Muscle layer of duodenum (tissue), 2 donors: ENCODE data around the gene CRYGN.

Experiments
- H3K27ac ChIP-seq: one replicate; pipeline ENCODE4 v1.7.0; 2013; ENCODE audit warnings: mild to moderate bottlenecking, low read length
- H3K27me3 ChIP-seq: one replicate; pipeline ENCODE4 v1.7.0; 2013; ENCODE audit warnings: low read depth, mild to moderate bottlenecking, control low read depth, low read length
- H3K36me3 ChIP-seq, 2 donors: one replicate each; pipeline ENCODE4 v1.7.0; 2013; ENCODE audit warnings: low read length in 2 of 2, control low read depth in 1 of 2, mild to moderate bottlenecking in 1 of 2; ENCODE audit not compliant: insufficient read depth in 2 of 2, control insufficient read depth in 1 of 2
- H3K4me1 ChIP-seq, 2 donors: one replicate each; pipeline ENCODE4 v1.7.0; 2013; ENCODE audit warnings: low read length in 2 of 2, mild to moderate bottlenecking in 2 of 2, control low read depth in 1 of 2, moderate library complexity in 1 of 2; ENCODE audit not compliant: insufficient read depth in 2 of 2, control insufficient read depth in 1 of 2
- H3K4me3 ChIP-seq, 2 donors: one replicate each; pipeline ENCODE4 v1.7.0; 2013; ENCODE audit warnings: low read length in 2 of 2, low read depth in 1 of 2, mild to moderate bottlenecking in 1 of 2
- H3K9me3 ChIP-seq, 2 donors: one replicate each; pipeline ENCODE4 v1.7.0; 2013; ENCODE audit warnings: low read length in 2 of 2, control low read depth in 1 of 2, mild to moderate bottlenecking in 1 of 2; ENCODE audit not compliant: control insufficient read depth in 1 of 2
- donor health status: healthy.

CRYGN gene

DNA sequence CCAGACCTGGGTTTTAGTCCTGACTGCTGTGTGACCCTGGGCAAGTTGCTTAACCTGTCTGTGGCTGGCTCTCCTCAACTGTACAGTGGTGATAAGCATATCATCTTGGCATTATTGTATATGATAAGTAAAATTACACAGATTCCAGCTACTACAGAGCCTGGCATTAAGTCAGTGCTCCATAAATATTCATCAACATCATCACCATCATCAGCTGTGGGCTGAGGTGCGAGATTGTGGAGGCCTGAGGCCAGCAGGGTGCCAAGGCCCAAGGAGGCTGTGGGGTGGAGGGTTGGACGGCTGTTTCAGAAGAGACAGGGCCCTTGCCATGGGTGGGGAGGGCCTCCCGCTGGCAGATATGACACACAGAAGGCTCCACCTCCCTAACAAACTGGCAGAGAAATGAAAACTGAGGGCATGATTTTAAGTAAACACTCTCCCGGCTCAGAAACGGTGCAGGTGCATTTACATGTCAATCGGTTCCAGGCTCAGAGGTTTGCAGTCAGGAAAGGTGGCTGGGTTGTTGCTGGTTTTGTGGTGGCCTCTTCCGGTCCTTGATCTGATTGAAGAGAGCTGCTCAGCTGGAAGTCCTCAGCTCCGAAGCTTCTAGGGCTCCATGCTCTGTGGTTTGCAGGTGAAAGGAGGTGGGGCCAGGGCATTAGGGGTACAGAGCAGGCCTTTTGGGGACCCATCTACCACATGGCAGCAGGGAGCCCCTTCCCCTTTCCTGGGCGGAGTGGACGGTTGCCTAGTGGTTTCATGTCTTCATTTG lies 10.2 kb downstream of the CRYGN start:
- no peaks in the 10 kb centered on the region for H3K36me3 ChIP-seq
- peaks cover 0 to 7% of the 10 kb centered on the region in 2 donors for H3K4me1 ChIP-seq
- no peaks in the 10 kb centered on the region for H3K27me3 ChIP-seq
- H3K27ac ChIP-seq, result no peak overlapping the region
- no peak overlapping the region for H3K4me3 ChIP-seq
- no peaks in the 10 kb centered on the region for H3K9me3 ChIP-seq

- H3K36me3 ChIP-seq, result no peaks in the 10 kb centered on the region
- H3K4me1 ChIP-seq, result peaks cover 0 to 7% of the 10 kb centered on the region in 2 donors
- H3K27ac ChIP-seq, result no peak overlapping the region
- H3K9me3 ChIP-seq, result no peaks in the 10 kb centered on the region
- H3K4me3 ChIP-seq, result no peak overlapping the region
- no peaks in the 10 kb centered on the region for H3K27me3 ChIP-seq
These were observed 10.7 kb downstream of the CRYGN start for GRCh38 chr7:151429237-151429559.

GRCh38 chr7:151428378-151429236 lies 11.3 kb downstream of the CRYGN start:
- H3K4me1 ChIP-seq, result peaks cover 0 to 7% of the 10 kb centered on the region in 2 donors
- no peaks in the 10 kb centered on the region for H3K36me3 ChIP-seq
- no peaks in the 10 kb centered on the region for H3K27me3 ChIP-seq
- no peaks in the 10 kb centered on the region for H3K9me3 ChIP-seq
- no peak overlapping the region for H3K4me3 ChIP-seq
- H3K27ac ChIP-seq, result no peak overlapping the region

GRCh38 chr7:151427705-151428377 lies 12.1 kb downstream of the CRYGN start:
- Histone ChIP-seq H3K27me3 (no peaks in the 10 kb centered on the region), H3K27ac (no peak overlapping the region), H3K9me3 (no peaks in the 10 kb centered on the region), H3K36me3 (no peaks in the 10 kb centered on the region), H3K4me1 (peaks cover 0 to 7% of the 10 kb centered on the region in 2 donors), H3K4me3 (no peak overlapping the region)

DNA sequence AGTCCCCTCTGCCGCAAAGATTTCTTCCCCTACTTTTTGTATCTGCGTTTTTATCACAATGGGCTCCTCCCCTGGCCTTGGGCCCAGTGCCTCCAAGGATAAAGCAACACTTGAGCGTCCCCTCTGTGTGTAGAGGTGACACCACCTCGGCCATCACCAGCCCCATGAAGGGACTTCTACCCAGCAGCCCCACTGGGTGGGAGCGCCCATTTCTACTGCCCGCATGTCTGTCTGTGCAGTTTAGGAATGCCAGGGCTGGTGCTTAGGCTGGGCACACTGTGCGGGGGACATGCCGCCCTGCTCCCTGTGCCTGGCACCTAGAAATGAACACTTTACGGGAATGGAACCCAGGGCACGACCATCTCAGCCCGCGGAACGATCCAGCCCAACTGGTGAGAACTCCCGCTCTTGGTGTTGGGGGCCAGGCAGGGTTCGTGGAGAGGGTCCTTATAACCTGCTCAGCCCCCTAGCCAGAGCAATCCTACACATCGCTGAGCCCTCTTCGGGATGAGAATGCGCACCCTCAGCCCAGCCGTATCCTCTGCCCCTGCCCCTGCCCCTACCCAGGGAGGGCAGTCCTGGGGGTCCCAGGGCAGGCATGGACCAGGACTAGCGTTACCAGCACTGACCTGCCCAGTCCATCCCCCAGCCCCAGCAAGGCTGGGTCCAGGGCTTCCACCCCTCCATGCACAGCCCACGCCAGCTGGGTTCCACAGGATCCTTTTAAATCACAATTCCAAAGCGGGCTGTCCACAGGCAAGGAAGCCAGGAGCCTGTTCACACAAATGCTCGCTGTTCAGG lies 12.8 kb downstream of the CRYGN start:
- H3K27me3 ChIP-seq, result no peaks in the 10 kb centered on the region
- H3K4me1 ChIP-seq, result peaks cover 0 to 7% of the 10 kb centered on the region in 2 donors
- no peak overlapping the region for H3K27ac ChIP-seq
- no peaks in the 10 kb centered on the region for H3K36me3 ChIP-seq
- H3K9me3 ChIP-seq, result no peaks in the 10 kb centered on the region
- H3K4me3 ChIP-seq, result no peak overlapping the region

DNA sequence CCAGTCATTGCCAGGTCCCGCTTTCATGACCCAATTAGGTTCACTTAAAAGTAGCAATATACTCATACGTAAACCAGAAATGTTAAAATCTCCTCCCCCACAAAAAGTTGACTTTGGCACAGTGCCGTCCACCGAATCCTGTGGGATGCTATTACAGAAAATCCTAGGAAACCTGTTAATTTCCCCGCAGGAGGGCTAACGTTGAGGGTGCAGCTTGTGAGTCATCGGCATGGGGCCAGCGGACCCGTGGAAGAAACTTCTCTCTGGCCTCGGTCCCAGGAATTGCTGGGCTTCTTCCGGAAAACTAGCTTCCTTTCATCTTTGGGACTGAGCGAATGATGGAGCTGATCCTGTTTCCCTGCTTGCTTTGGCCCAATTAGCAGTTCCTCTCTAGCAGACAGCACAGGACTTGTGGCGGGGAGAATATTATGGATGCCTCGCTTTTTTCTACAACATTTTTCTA lies 13.5 kb downstream of the CRYGN start:
- peaks cover 0 to 7% of the 10 kb centered on the region in 2 donors for H3K4me1 ChIP-seq
- peak overlapping the region; percentile 70 for H3K27ac ChIP-seq
- H3K9me3 ChIP-seq, result peaks cover 0 to 3% of the 10 kb centered on the region in 2 donors
- H3K4me3 ChIP-seq, result no peak overlapping the region
- H3K27me3 ChIP-seq, result no peaks in the 10 kb centered on the region
- no peaks in the 10 kb centered on the region for H3K36me3 ChIP-seq

DNA sequence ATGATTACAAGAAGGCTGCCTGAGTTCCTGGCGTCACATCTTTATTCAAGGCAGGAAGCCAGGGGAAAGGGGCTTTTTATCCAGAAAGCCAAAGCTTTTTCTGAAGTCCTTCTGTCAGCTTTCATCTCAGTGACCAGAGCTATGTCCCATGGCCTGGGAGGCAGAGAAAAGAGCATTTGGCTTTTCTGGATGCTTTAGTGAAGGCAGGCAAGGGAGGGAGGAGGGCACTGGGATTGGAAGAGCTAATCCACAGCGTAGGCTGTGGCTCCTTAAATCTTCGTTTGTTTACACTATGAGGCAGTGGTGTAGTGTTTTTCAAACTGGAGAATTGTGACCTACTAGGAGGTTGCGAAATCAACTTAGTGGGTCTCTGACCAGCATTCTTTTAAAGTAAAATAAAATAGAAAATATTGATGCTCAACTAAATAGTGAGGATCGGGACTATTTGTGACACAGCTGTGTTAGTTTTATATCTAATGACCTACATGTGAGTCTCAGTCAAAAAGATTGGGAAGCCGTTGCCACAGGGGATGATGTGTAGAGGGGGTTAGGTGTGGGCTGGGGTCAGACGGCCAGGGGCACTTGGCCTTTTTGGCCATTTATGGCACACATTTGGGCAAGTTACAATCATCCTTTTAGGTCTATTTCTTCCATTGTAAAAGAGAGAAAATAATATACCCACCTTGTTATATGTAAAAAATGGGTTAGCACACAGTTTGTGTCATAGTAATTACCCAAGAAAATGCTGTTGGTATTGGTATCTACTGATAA lies 14.1 kb downstream of the CRYGN start:
- Histone ChIP-seq H3K27me3 (no peaks in the 10 kb centered on the region), H3K27ac (peak overlapping the region; percentile 70), H3K36me3 (no peaks in the 10 kb centered on the region), H3K4me3 (no peak overlapping the region), H3K9me3 (peaks cover 0 to 3% of the 10 kb centered on the region in 2 donors), H3K4me1 (peaks cover 0 to 7% of the 10 kb centered on the region in 2 donors)

- Histone ChIP-seq H3K9me3 (peaks cover 0 to 9% of the 10 kb centered on the region in 2 donors), H3K4me1 (peaks cover 0 to 7% of the 10 kb centered on the region in 2 donors), H3K27ac (no peak overlapping the region), H3K27me3 (no peaks in the 10 kb centered on the region), H3K4me3 (no peak overlapping the region), H3K36me3 (no peaks in the 10 kb centered on the region)
These were observed 15.1 kb downstream of the CRYGN start for GRCh38 chr7:151424799-151425198.

GRCh38 chr7:151423936-151424335 lies 16.0 kb downstream of the CRYGN start:
- Histone ChIP-seq H3K36me3 (no peaks in the 10 kb centered on the region), H3K9me3 (peaks cover 0 to 13% of the 10 kb centered on the region in 2 donors), H3K27me3 (no peaks in the 10 kb centered on the region), H3K4me1 (peaks cover 0 to 7% of the 10 kb centered on the region in 2 donors), H3K4me3 (no peak overlapping the region), H3K27ac (no peak overlapping the region)

DNA sequence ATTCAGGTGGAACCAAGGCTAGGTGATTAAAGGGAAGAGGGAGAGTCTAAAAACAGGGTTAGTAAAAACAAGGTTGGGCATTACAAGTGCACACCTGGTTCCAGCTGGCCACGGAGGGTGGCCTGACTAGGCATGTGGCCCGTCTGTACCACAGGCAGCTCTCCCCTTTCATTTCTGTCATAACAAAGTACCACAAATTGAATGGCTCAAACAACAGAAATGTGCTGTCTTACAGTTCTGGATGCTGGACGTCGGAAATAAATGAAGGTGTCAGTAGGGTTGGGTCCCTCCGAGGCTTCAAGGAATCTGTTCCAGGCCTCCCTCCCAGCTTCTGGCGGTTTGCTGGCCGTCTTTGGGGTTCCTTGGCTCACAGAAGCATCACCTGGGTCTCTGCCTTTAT lies 16.7 kb downstream of the CRYGN start:
- H3K27me3 ChIP-seq, result no peaks in the 10 kb centered on the region
- H3K36me3 ChIP-seq, result no peaks in the 10 kb centered on the region

More for the DNA sequence above, 16.7 kb downstream of the CRYGN start:
- Histone ChIP-seq H3K4me1 (peaks cover 0 to 7% of the 10 kb centered on the region in 2 donors), H3K4me3 (no peak overlapping the region), H3K27ac (no peak overlapping the region), H3K9me3 (peaks cover 0 to 13% of the 10 kb centered on the region in 2 donors)
